Measurements from ENCODE around the gene QPRT. TPM values are rescaled to one million over a fixed set of nuclear protein-coding genes. Genes with fewer than 3 reads are reported as not detected.
A peak's percentile ranks its signal among the peaks of the same experiment; 100 is the strongest.
"Not testable (repeated sequence)": the region's sequence is repeated elsewhere in the genome, so short reads cannot be mapped to it uniquely, and the experiment has no call there.

The QPRT gene
- total RNA-seq, 1 donor from 2014 or later, result 20.8 TPM

- no peak for DNase-seq
- TF ChIP-seq CTCF (IDR thresholded peaks at IDR 0.05; ENCODE audit: borderline replicate concordance), result no peak
- Histone ChIP-seq H3K4me1 (no peaks in the 10 kb centered on the region), H3K4me3 (no peak overlapping the region), H3K27me3 (ENCODE audit: low read depth) (peaks cover 31% of the 10 kb centered on the region), H3K27ac (replicated peaks) (no peak overlapping the region), H3K36me3 (no peaks in the 10 kb centered on the region), H3K9me3 (replicated peaks) (peaks cover 4% of the 10 kb centered on the region)
- intact Hi-C loops (cut with micrococcal nuclease), result no loop called here
Measured at GRCh38 chr16:29743827-29744531, 65.0 kb downstream of the QPRT start.

DNA sequence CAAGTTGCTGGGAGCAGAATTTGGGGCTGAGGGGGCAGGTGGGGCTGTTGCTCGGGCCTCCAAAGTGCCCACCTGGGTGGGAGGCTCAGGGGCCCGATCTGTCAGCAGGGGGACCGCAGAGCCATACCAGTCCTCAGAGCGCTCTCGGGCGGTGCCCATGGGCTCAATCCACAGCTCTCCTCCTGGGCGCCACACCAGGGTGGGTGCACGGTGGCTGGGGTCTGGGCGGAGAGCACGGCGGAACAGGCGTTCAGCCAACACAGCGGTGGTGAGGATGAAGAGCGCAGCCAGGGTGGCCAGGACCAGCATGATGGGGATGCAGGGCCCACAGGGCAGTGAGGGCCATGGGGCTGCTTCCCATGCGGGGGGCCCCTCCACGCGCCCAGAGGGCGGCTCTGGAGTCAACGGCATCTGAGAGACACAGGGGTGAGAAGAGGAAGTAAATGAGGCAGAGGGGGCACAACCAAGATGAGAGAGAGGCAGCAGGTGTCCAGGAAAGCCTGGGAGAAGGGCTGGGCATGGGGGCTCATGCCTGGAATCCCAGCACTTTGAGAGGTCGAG lies 65.6 kb downstream of the QPRT start:
- no peak for TF ChIP-seq CTCF (IDR thresholded peaks at IDR 0.05; ENCODE audit: borderline replicate concordance)
- DNase-seq, result no peak
- intact Hi-C loops (cut with micrococcal nuclease), result no loop called here
- H3K4me1 ChIP-seq, result no peaks in the 10 kb centered on the region
- H3K27me3 ChIP-seq (ENCODE audit: low read depth), result peaks cover 31% of the 10 kb centered on the region
- H3K27ac ChIP-seq (replicated peaks), result no peak overlapping the region
- H3K4me3 ChIP-seq, result peak overlapping the region; percentile 48
- peaks cover 3% of the 10 kb centered on the region for H3K9me3 ChIP-seq (replicated peaks)
- no peaks in the 10 kb centered on the region for H3K36me3 ChIP-seq

DNA sequence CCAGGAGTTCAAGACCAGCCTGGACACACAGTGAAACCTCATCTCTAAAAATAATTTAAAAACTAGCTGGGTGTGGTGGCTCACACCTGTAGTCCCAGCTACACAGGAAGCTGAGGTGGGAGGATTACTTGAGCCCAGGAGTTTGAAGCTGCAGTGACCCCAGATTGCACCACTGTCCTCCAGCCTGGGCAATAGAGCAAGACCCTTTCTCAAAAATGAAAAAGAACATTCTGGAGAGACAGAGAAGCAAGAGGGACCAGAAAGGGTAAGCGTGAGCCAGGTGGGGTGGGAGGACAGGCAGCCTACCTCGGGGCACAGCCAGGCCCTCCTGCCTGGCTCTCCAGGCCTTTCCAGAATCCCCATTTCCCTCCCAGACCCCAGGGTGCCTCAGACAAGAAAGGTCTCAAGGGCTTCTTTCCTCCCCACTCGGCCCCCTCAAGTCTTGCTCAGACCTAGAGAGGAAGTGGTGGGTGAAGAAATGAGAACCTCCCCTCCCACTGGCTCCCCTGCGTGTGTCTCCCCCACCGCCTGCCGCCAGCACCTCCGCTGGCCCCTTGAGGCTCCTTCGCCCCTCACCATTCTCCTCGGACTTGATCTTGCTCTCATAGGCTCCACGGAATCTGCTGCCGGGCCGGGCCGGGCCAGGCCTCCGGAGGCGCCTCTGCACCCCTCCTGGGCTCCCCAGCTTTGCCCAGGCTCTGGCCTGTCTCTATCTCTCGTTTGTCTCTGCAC lies 66.3 kb downstream of the QPRT start:
- peaks cover 3% of the 10 kb centered on the region for H3K9me3 ChIP-seq (replicated peaks)
- no peaks in the 10 kb centered on the region for H3K36me3 ChIP-seq
- H3K4me3 ChIP-seq, result peak overlapping the region; percentile 48
- no peak overlapping the region for H3K27ac ChIP-seq (replicated peaks)
- peaks cover 31% of the 10 kb centered on the region for H3K27me3 ChIP-seq (ENCODE audit: low read depth)
- DNase-seq, result peak; percentile 20
- no peak for TF ChIP-seq CTCF (IDR thresholded peaks at IDR 0.05; ENCODE audit: borderline replicate concordance)
- intact Hi-C loops (cut with micrococcal nuclease), result no loop called here
- H3K4me1 ChIP-seq, result no peaks in the 10 kb centered on the region

DNA sequence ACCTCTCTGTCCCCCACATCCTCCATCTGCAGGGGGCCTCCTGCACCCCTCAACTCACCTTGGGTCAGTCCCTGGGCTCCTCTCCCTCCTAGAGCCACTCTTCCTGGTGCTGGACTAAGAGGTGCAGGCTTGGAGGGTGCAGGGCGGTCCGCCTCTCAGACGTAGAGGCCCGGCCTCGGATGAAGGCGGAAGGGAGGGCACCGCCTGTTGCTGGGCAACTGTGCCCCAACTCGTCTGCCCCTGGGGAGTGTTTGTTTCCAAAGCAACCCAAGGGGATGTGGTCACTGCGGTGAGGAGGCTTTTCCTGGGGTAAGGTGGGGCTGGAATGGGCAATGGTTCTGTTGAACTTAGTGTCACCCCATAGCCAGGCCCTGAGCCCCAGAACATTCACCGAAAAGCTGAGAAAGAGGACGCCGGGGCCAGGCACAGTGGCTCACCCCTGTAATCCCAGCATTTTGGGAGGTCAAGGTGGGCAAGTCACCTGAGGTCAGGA lies 66.9 kb downstream of the QPRT start, which contains the start of gene C16orf54:
C16orf54 (minus strand) TSS at position 138 of the 493 bp plus-strand sequence. CDS start 1,039 bp downstream, outside the sequence.
- intact Hi-C loops (cut with micrococcal nuclease), result no loop called here

DNA sequence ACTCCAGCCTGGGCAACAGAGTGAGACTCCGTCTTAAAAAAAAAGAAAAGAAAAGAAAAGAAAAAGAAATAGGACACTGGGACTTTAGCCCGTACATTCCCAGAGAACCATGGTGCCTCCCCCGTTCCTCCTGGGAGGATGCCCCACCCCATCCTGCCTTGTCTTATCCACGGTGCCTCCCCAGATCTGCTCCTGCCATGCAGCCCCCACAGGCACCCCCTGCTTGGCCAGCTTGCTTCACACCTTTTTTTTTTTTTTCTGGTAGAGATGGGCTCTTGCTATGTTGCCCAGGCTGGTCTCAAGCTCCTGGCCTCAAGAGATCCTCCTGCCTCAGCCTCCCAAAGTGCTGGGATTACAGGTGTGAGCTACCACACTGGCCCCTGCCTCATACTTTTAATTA lies 67.5 kb downstream of the QPRT start:
- H3K27ac ChIP-seq (replicated peaks); H3K4me1 ChIP-seq; H3K9me3 ChIP-seq (replicated peaks); H3K4me3 ChIP-seq; DNase-seq; intact Hi-C loops (cut with micrococcal nuclease); H3K36me3 ChIP-seq: not testable (repeated sequence)
- peaks cover 20% of the 10 kb centered on the region for H3K27me3 ChIP-seq (ENCODE audit: low read depth)

More for the DNA sequence above, 66.9 kb downstream of the QPRT start, which contains the start of gene C16orf54:
- no peak within 1 kb of the TSS for H3K27ac ChIP-seq (replicated peaks)
- H3K9me3 ChIP-seq (replicated peaks), result peaks cover 3% of the 10 kb centered on the region
- TF ChIP-seq CTCF (IDR thresholded peaks at IDR 0.05; ENCODE audit: borderline replicate concordance), result no peak
- no peaks in the 10 kb centered on the region for H3K36me3 ChIP-seq
- H3K27me3 ChIP-seq (ENCODE audit: low read depth), result peaks cover 25% of the 10 kb centered on the region
- H3K4me3 ChIP-seq, result peak within 1 kb of the TSS; percentile 48
- DNase-seq, result peak; percentile 70
- no peaks in the 10 kb centered on the region for H3K4me1 ChIP-seq

Other genes with a start within 250 kb of the QPRT start
- gene BOLA2, start 224.8 kb upstream of the QPRT start, total RNA-seq, result 3.0 TPM
- gene SLX1B, start 224.6 kb upstream of the QPRT start, total RNA-seq, result 19.1 TPM
- 5.2 TPM for gene SULT1A4, start 219.3 kb upstream of the QPRT start, total RNA-seq
- gene NPIPB12, start 172.8 kb upstream of the QPRT start, total RNA-seq, result 13.8 TPM
- gene SPN, start 15.9 kb upstream of the QPRT start, total RNA-seq, result 1.3 TPM
- gene C16orf54, start 66.8 kb downstream of the QPRT start, total RNA-seq, result 0.63 TPM
- not detected for gene ZG16, start 99.1 kb downstream of the QPRT start, total RNA-seq
- 46.9 TPM for gene KIF22, start 111.6 kb downstream of the QPRT start, total RNA-seq
- gene MAZ, start 127.3 kb downstream of the QPRT start, total RNA-seq, result 77.6 TPM
- 2.1 TPM for gene PRRT2, start 133.0 kb downstream of the QPRT start, total RNA-seq
- 12.9 TPM for gene PAGR1, start 137.0 kb downstream of the QPRT start, total RNA-seq
- 38.6 TPM for gene MVP, start 141.3 kb downstream of the QPRT start, total RNA-seq
- gene CDIPT, start 184.0 kb downstream of the QPRT start, total RNA-seq, result 68.6 TPM
- 0.38 TPM for gene SEZ6L2, start 220.4 kb downstream of the QPRT start, total RNA-seq
- gene ASPHD1, start 221.3 kb downstream of the QPRT start, total RNA-seq, result not detected
- 9.2 TPM for gene KCTD13, start 247.0 kb downstream of the QPRT start, total RNA-seq

Measured in left ventricle myocardium inferior (tissue), 1 donor.